HG02623 (cell line): ENCODE measurements around the gene IQCN.

Experiments used
- ATAC-seq: cut with Tn5 transposase; IDR thresholded peaks from one replicate; pipeline ENCODE4 v1.9.1; 2021; ENCODE audit warnings: moderate library complexity; ENCODE audit not compliant: unreplicated experiment

IQCN gene

GRCh38 chr19:18306209-18306887 is 32.1 kb upstream of the IQCN start:
- ATAC-seq = no peak

GRCh38 chr19:18304458-18305310 is 30.4 kb upstream of the IQCN start:
- ATAC-seq = no peak

- no peak for ATAC-seq
Measured at GRCh38 chr19:18304208-18304457, 29.9 kb upstream of the IQCN start.

- ATAC-seq = no peak
Measured at GRCh38 chr19:18301718-18302111, 27.5 kb upstream of the IQCN start.

- no peak for ATAC-seq
Measured at GRCh38 chr19:18300930-18301717, 26.9 kb upstream of the IQCN start.

GRCh38 chr19:18299654-18300053 is 25.4 kb upstream of the IQCN start:
- no peak for ATAC-seq

- no peak for ATAC-seq
Measured at GRCh38 chr19:18298601-18299000, 24.3 kb upstream of the IQCN start.

- ATAC-seq = no peak
Measured at GRCh38 chr19:18297308-18297707, 23.1 kb upstream of the IQCN start.

GRCh38 chr19:18295034-18295451 is 20.8 kb upstream of the IQCN start:
- no peak for ATAC-seq

GRCh38 chr19:18294467-18294864 is 20.2 kb upstream of the IQCN start:
- no peak for ATAC-seq

- ATAC-seq = no peak
Measured at GRCh38 chr19:18293642-18294466, 19.6 kb upstream of the IQCN start.

GRCh38 chr19:18292810-18293641 is 18.8 kb upstream of the IQCN start:
- ATAC-seq = no peak

GRCh38 chr19:18292462-18292809 is 18.2 kb upstream of the IQCN start:
- no peak for ATAC-seq

GRCh38 chr19:18291590-18292461 is 17.6 kb upstream of the IQCN start:
- peak; percentile 47 for ATAC-seq

- no peak for ATAC-seq
Measured at GRCh38 chr19:18291019-18291524, 16.8 kb upstream of the IQCN start.

GRCh38 chr19:18290302-18291018 is 16.2 kb upstream of the IQCN start:
- ATAC-seq = peak; percentile 30

- ATAC-seq = no peak
Measured at GRCh38 chr19:18289471-18290301, 15.4 kb upstream of the IQCN start.
